K562 (cell line): ENCODE results near the gene TANK. TPM values are rescaled to one million over a fixed set of nuclear protein-coding genes. Genes with fewer than 3 reads are reported as not detected.

Experiments used
- ATAC-seq: fragments of 200-7000 bp; cut with Tn5 transposase; 3 replicates; pipeline ENCODE4 v1.9.1; 2020; ENCODE audit warnings: moderate library complexity
- BruUV-seq: library from RNA; stranded (reverse); fragments of 400-500 nt; replicated peaks from 2 replicates; lab custom pipeline; 2021; lab: Mats Ljungman, UMichigan
- CTCF ChIA-PET: fragments of 300-600 bp; formaldehyde crosslinking; extraction: SDS; loops from one replicate; lab custom pipeline; 2021; ENCODE audit warnings: low intra/inter-chr PET ratio; lab: Yijun Ruan, JAX
- POLR2A ChIA-PET: fragments of 300-600, 350-650 bp; sonication (Branson Sonifier 250); formaldehyde crosslinking; extraction: SDS; loops from one replicate; lab custom pipeline; 2021; ENCODE audit warnings: antibody characterized with exemption, inconsistent platforms; lab: Yijun Ruan, JAX
- DNase-seq, 4 experiments: peaks; one replicate each; pipeline versions ENCODE4 v3.0.0 to v3.0.0-alpha.2; 2011 to 2018; ENCODE audit warnings: low spot score in 3 of 4, mixed read lengths in 3 of 4; ENCODE audit errors: extremely low read depth in 1 of 4
- FAIRE-seq: peaks from 2 replicates; lab custom pipeline; 2011; peaks lifted over from hg19 to GRCh38; lab: Jason Lieb, UNC
- H2AFZ ChIP-seq: 2 replicates; pipeline ENCODE4 v1.6.0; 2011; ENCODE audit warnings: low read depth, low read length, control low read depth, inconsistent platforms
- H3K27ac ChIP-seq: fragments of 200-600 bp; 3 replicates; pipeline ENCODE4 v1.8.0; 2011; ENCODE audit warnings: low read depth, mild to moderate bottlenecking, control low read depth, inconsistent platforms, low read length, moderate library complexity, mixed read lengths; ENCODE audit errors: extremely low read depth
- H3K27me3 ChIP-seq, 2 experiments: fragments of 300-600 bp in 1 of 2; 2 replicates in 1 of 2; 3 replicates in 1 of 2; pipeline versions ENCODE4 v1.6.0 to v1.8.0; 2011; ENCODE audit warnings: inconsistent platforms in 2 of 2, low read length in 2 of 2, mild to moderate bottlenecking in 1 of 2, mixed read lengths in 1 of 2, moderate library complexity in 1 of 2; ENCODE audit not compliant: control insufficient read depth in 2 of 2, insufficient read depth in 2 of 2
- H3K36me3 ChIP-seq: fragments of 300-600 bp; 3 replicates; pipeline ENCODE4 v1.8.0; 2011; ENCODE audit warnings: mild to moderate bottlenecking, low read length, inconsistent platforms; ENCODE audit not compliant: control insufficient read depth, insufficient read depth
- H3K4me1 ChIP-seq, 2 experiments: fragments of 200-600 bp in 1 of 2; replicated peaks in 1 of 2; 2 replicates in 1 of 2; 3 replicates in 1 of 2; pipeline versions ENCODE4 v1.5.1 to v1.8.0; 2011; ENCODE audit warnings: inconsistent platforms in 2 of 2, low read length in 2 of 2, mild to moderate bottlenecking in 1 of 2, mixed read lengths in 1 of 2, moderate library complexity in 1 of 2; ENCODE audit not compliant: control insufficient read depth in 2 of 2, insufficient read depth in 2 of 2
- H3K4me2 ChIP-seq: 2 replicates; pipeline ENCODE4 v1.6.1; 2011; ENCODE audit warnings: low read length, control low read depth, inconsistent platforms, mixed read lengths; ENCODE audit not compliant: insufficient read depth
- H3K4me3 ChIP-seq: fragments of 200-600 bp; sonication (generic), shearing (Covaris generic); 2 replicates; pipeline ENCODE4 v1.5.1; 2016; ENCODE audit warnings: control low read depth, inconsistent platforms
- H3K79me2 ChIP-seq: fragments of 200-600 bp; 3 replicates; pipeline ENCODE4 v1.8.0; 2011; ENCODE audit warnings: low read length, inconsistent platforms; ENCODE audit not compliant: control insufficient read depth, insufficient read depth
- H3K9ac ChIP-seq, 2 experiments: 2 replicates each; pipeline versions ENCODE4 v1.6.0 to v1.6.1; 2011; ENCODE audit warnings: low read depth in 2 of 2, low read length in 2 of 2, control low read depth in 1 of 2, inconsistent platforms in 1 of 2, mild to moderate bottlenecking in 1 of 2, mixed read lengths in 1 of 2; ENCODE audit not compliant: insufficient read depth in 1 of 2
- H3K9me1 ChIP-seq: one replicate; pipeline ENCODE4 v1.6.0; 2011; ENCODE audit warnings: inconsistent platforms, mild to moderate bottlenecking, low read length, moderate library complexity; ENCODE audit not compliant: control insufficient read depth, insufficient read depth
- H3K9me3 ChIP-seq: replicated peaks from 2 replicates; pipeline ENCODE4 v1.5.1; 2011; ENCODE audit warnings: low read depth, low read length, inconsistent platforms; ENCODE audit not compliant: control insufficient read depth, insufficient read depth
- H4K20me1 ChIP-seq: replicated peaks from 2 replicates; pipeline ENCODE4 v1.6.1; 2011; ENCODE audit warnings: low read length, inconsistent platforms, mixed read lengths; ENCODE audit not compliant: control insufficient read depth, insufficient read depth
- BRD9 ChIP-seq: fragments of 450-650 bp; IDR thresholded peaks from 2 replicates; pipeline ENCODE4 v1.6.1; 2018; ENCODE audit warnings: low read depth; ENCODE audit not compliant: partially characterized antibody
- DIDO1 ChIP-seq: fragments of 450-650 bp; IDR thresholded peaks from 2 replicates; pipeline ENCODE4 v1.6.1; 2016; ENCODE audit warnings: low read depth, missing biosample characterization, missing genetic modification characterization
- ETS2 ChIP-seq: IDR thresholded peaks from 2 replicates; pipeline ENCODE4 v1.6.1; 2016; ENCODE audit warnings: borderline replicate concordance, missing genetic modification characterization, mild to moderate bottlenecking, moderate library complexity, missing compliant biosample characterization; ENCODE audit not compliant: poor library complexity, severe bottlenecking
- ETV5 ChIP-seq: sonication (generic); formaldehyde crosslinking; IDR thresholded peaks from 2 replicates; pipeline ENCODE4 v1.4.0; 2020; ENCODE audit warnings: low read depth, mild to moderate bottlenecking, missing genetic modification reagents
- STAT5A ChIP-seq: IDR thresholded peaks from 2 replicates; pipeline ENCODE4 v1.6.1; 2012; ENCODE audit warnings: low read length, inconsistent platforms, borderline replicate concordance
- TOE1 ChIP-seq, 2 experiments: fragments of 450-650 bp in 1 of 2; sonication (generic) in 1 of 2; formaldehyde crosslinking in 1 of 2; IDR thresholded peaks; 2 replicates each; pipeline versions ENCODE4 v1.7.1 to v1.8.0; 2016 to 2022; ENCODE audit warnings: borderline replicate concordance in 2 of 2, mild to moderate bottlenecking in 2 of 2, antibody characterized with exemption in 1 of 2, inconsistent platforms in 1 of 2, low read depth in 1 of 2, missing genetic modification reagents in 1 of 2, moderate library complexity in 1 of 2
- ZNF146 ChIP-seq: IDR thresholded peaks from one replicate; pipeline ENCODE4 v1.6.1; 2018; ENCODE audit warnings: missing compliant biosample characterization; ENCODE audit not compliant: unreplicated experiment
- in situ Hi-C: fragments of 300-500 bp; cut with MboI; formaldehyde crosslinking; loops from 4 replicates; pipeline ENCODE4 v1.15.0; 2018; ENCODE audit warnings: inconsistent platforms, mixed read lengths
- intact Hi-C: fragments of 100-400 bp; cut with micrococcal nuclease; formaldehyde crosslinking; loops from 2 replicates; pipeline ENCODE4 v1.14.2; 2022
- polyA plus RNA-seq, 8 experiments: library from polyadenylated mRNA; depleted of rRNA in 4 of 8; stranded (reverse) in 5 of 8; unstranded in 3 of 8; fragments of >200 nt; fragmentation: Nextera tagmentation in 2 of 8; fragmentation: Illumina TruSeq in 1 of 8; extraction: Ambion mirVana in 2 of 8; extraction: Trizol in 1 of 8; gene quantifications; 2 replicates each; pipeline versions ENCODE4 v1.2.1 to v1.2.3, GENCODE V29; 2011 to 2014; ENCODE audit warnings: inconsistent platforms in 1 of 8, missing spikeins in 1 of 8
- total RNA-seq, 7 experiments: library from RNA; depleted of rRNA in 6 of 7; stranded (reverse); fragments of >200 nt in 6 of 7; fragmentation: Illumina TruSeq in 2 of 7; extraction: Trizol in 2 of 7; gene quantifications; 2 replicates each; pipeline versions ENCODE4 v1.2.1 to v1.2.3, GENCODE V29; 2011 to 2021; ENCODE audit warnings: low replicate concordance in 1 of 7
- TF ChIP-seq, protein P1 (sequence below): sonication (generic); formaldehyde crosslinking; IDR thresholded peaks from 2 replicates; pipeline ENCODE4 v1.8.0; 2022; ENCODE audit warnings: missing genetic modification reagents, mild to moderate bottlenecking, moderate library complexity, borderline replicate concordance
- TF ChIP-seq, protein P2 (sequence below), 3 experiments: fragments of 200-800 bp in 1 of 3; fragments of 250-450 bp in 1 of 3; fragments of 450-650 bp in 1 of 3; sonication (Bioruptor Pico) in 1 of 3; sonication (Bioruptor generic) in 1 of 3; formaldehyde crosslinking in 1 of 3; IDR thresholded peaks; 2 replicates each; pipeline versions ENCODE4 v1.6.1 to v1.8.0; 2016 to 2022; ENCODE audit warnings: mild to moderate bottlenecking in 2 of 3, missing genetic modification characterization in 2 of 3, missing compliant biosample characterization in 1 of 3, moderate library complexity in 1 of 3

TANK gene
- total and polyA plus RNA-seq, 9 of the 15 experiments (the other 6 are each of a cell fraction or from before 2014, with no cell fraction given): 43.0 to 91.5 (median 54.4) TPM

DNA sequence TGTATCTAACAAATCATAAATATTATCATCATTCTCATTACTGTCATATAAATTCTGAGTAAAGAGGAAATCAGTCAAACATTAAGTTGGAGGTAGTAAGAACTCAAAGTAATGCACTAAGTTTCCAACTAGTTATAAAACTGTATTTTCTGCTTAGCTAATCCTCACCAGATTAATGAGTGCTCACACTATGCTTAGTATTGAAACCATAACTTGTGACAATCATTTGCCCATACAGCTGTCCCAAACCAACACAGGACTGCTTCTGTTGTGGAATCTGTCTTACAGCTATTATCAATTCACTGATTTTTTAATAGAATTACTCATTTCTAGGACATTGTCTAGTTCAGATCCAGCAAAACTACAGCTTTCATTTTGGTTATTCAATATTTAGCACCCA lies 41.5 kb upstream of the TANK start:
- H4K20me1 ChIP-seq: no peaks in the 10 kb centered on the region
- no peaks in the 10 kb centered on the region for H3K9me3 ChIP-seq
- H3K4me2 ChIP-seq: no peak overlapping the region
- BruUV-seq: no TSS peak
- no peaks in the 10 kb centered on the region for H3K36me3 ChIP-seq
- ATAC-seq: no peak
- DNase-seq: no peak
- in situ Hi-C loops: no loop called here
- H3K27ac ChIP-seq: no peak overlapping the region
- H3K27me3 ChIP-seq: no peaks in the 10 kb centered on the region
- no peaks in the 10 kb centered on the region for H3K9me1 ChIP-seq
- H2AFZ ChIP-seq: no peak overlapping the region
- no peak overlapping the region for H3K4me3 ChIP-seq
- H3K4me1 ChIP-seq: no peaks in the 10 kb centered on the region
- no peak for FAIRE-seq
- intact Hi-C loops: no loop called here
- ChIA-PET POLR2A (no interaction called here), CTCF (no interaction called here)
- no peaks in the 10 kb centered on the region for H3K79me2 ChIP-seq
- no peak overlapping the region for H3K9ac ChIP-seq
- TF ChIP-seq ZNF146 (no peak), DIDO1 (tag) (no peak), TOE1 (IDR thresholded peaks at IDR 0.05; ENCODE audit: borderline replicate concordance) (no peak), TOE1 (CRISPR knock-in tag; IDR thresholded peaks at IDR 0.05; ENCODE audit: borderline replicate concordance, low read depth) (no peak), STAT5A (no peak), BRD9 (no peak), ETS2 (tag) (no peak), ETV5 (no peak)
- TF ChIP-seq, protein P1, sequence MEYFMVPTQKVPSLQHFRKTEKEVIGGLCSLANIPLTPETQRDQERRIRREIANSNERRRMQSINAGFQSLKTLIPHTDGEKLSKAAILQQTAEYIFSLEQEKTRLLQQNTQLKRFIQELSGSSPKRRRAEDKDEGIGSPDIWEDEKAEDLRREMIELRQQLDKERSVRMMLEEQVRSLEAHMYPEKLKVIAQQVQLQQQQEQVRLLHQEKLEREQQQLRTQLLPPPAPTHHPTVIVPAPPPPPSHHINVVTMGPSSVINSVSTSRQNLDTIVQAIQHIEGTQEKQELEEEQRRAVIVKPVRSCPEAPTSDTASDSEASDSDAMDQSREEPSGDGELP (CRISPR knock-in tag): no peak
- TF ChIP-seq, protein P2, sequence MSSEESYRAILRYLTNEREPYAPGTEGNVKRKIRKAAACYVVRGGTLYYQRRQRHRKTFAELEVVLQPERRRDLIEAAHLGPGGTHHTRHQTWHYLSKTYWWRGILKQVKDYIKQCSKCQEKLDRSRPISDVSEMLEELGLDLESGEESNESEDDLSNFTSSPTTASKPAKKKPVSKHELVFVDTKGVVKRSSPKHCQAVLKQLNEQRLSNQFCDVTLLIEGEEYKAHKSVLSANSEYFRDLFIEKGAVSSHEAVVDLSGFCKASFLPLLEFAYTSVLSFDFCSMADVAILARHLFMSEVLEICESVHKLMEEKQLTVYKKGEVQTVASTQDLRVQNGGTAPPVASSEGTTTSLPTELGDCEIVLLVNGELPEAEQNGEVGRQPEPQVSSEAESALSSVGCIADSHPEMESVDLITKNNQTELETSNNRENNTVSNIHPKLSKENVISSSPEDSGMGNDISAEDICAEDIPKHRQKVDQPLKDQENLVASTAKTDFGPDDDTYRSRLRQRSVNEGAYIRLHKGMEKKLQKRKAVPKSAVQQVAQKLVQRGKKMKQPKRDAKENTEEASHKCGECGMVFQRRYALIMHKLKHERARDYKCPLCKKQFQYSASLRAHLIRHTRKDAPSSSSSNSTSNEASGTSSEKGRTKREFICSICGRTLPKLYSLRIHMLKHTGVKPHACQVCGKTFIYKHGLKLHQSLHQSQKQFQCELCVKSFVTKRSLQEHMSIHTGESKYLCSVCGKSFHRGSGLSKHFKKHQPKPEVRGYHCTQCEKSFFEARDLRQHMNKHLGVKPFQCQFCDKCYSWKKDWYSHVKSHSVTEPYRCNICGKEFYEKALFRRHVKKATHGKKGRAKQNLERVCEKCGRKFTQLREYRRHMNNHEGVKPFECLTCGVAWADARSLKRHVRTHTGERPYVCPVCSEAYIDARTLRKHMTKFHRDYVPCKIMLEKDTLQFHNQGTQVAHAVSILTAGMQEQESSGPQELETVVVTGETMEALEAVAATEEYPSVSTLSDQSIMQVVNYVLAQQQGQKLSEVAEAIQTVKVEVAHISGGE (CRISPR knock-in tag; IDR thresholded peaks at IDR 0.05): no peak
- TF ChIP-seq, all 486 proteins: peak for 0
